ENCODE results near the gene SLC44A4. TPM values are rescaled to one million over a fixed set of nuclear protein-coding genes. Genes with fewer than 3 reads are reported as not detected.
A peak's percentile ranks its signal among the peaks of the same experiment; 100 is the strongest.

The SLC44A4 gene
- polyA plus RNA-seq, 1 experiment: 0.04 TPM

DNA sequence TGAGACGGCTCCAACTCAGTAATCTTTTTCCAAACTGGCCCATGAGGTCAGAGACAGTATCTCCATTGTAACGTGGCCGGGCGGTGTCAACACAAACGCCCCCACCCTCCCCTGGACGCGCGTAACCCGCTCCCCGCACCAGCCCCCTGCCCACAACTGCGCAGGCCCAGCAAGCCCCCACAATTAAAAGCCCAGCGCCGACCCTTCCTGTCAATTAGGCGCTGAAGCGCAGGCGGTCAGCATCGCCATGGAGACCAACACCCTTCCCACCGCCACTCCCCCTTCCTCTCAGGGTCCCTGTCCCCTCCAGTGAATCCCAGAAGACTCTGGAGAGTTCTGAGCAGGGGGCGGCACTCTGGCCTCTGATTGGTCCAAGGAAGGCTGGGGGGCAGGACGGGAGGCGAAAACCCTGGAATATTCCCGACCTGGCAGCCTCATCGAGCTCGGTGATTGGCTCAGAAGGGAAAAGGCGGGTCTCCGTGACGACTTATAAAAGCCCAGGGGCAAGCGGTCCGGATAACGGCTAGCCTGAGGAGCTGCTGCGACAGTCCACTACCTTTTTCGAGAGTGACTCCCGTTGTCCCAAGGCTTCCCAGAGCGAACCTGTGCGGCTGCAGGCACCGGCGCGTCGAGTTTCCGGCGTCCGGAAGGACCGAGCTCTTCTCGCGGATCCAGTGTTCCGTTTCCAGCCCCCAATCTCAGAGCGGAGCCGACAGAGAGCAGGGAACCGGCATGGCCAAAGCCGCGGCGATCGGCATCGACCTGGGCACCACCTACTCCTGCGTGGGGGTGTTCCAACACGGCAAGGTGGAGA lies 63.6 kb downstream of the SLC44A4 start, which contains the start of the genes HSPA1A and HSPA1L:
Gene HSPA1A, plus strand, starts transcription at position 519 of the 814 bp plus-strand sequence. Its CDS starts 214 bp downstream, at position 733.
Gene HSPA1L, minus strand, starts transcription at position 259 of the 814 bp plus-strand sequence. CDS start 3,311 bp downstream, outside the sequence.
- ChIA-PET CTCF (interaction anchor here (0.6 to 1.8 kb wide), 4 partner anchors 9 to 77 kb away, joined by 3 to 8 read pairs (median 5); partner anchors contain the start of gene LSM2), POLR2A (interaction anchor here (0.7 to 2.2 kb wide), 17 partner anchors 9 to 155 kb away, joined by 3 to 53 read pairs (median 3); partner anchors contain the start of genes C6orf47, CLIC1, DDAH2 and HSPA1B)
- peak within 1 kb of the TSS; percentile 92 for H3K27ac ChIP-seq (ENCODE audit: low read depth, low read length)
- TF ChIP-seq, protein P1, sequence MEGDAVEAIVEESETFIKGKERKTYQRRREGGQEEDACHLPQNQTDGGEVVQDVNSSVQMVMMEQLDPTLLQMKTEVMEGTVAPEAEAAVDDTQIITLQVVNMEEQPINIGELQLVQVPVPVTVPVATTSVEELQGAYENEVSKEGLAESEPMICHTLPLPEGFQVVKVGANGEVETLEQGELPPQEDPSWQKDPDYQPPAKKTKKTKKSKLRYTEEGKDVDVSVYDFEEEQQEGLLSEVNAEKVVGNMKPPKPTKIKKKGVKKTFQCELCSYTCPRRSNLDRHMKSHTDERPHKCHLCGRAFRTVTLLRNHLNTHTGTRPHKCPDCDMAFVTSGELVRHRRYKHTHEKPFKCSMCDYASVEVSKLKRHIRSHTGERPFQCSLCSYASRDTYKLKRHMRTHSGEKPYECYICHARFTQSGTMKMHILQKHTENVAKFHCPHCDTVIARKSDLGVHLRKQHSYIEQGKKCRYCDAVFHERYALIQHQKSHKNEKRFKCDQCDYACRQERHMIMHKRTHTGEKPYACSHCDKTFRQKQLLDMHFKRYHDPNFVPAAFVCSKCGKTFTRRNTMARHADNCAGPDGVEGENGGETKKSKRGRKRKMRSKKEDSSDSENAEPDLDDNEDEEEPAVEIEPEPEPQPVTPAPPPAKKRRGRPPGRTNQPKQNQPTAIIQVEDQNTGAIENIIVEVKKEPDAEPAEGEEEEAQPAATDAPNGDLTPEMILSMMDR (IDR thresholded peaks at IDR 0.05; ENCODE audit: low read depth, low read length): no peak
- DNase-seq (ENCODE audit: low read depth, low spot score): peak; percentile 85
- H3K9me3 ChIP-seq (ENCODE audit: control insufficient read depth, insufficient read depth, low read length): no peaks in the 10 kb centered on the region; the same call in 1 of the 2 replicates
- H3K27me3 ChIP-seq (ENCODE audit: control insufficient read depth, insufficient read depth, low read length): no peaks in the 10 kb centered on the region
- H3K4me3 ChIP-seq (ENCODE audit: low read depth, low read length): peak within 1 kb of the TSS; percentile 83

DNA sequence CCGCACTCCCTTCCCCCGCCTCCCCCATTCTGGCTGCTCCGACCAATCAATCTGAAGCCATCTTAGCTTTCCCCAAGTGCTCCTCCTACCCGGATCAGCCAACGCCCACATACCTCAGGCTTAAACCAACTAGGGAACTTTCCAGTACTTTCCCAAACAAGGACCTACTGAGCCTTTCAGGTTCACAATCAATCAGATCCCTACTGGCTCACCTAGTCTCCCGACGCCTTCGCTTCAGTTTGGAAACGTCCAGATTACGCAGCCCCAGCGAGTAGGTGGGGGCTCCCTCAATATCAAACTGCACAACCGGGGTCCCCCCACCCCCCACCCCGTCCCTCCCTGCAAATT lies 64.1 kb downstream of the SLC44A4 start:
- TF ChIP-seq, protein P1 (IDR thresholded peaks at IDR 0.05; ENCODE audit: low read depth, low read length): no peak
- DNase-seq (ENCODE audit: low read depth, low spot score): peak; percentile 93
- Histone ChIP-seq H3K27ac (ENCODE audit: low read depth, low read length) (peak overlapping the region; percentile 92), H3K27me3 (ENCODE audit: control insufficient read depth, insufficient read depth, low read length) (no peaks in the 10 kb centered on the region), H3K4me3 (ENCODE audit: low read depth, low read length) (peak overlapping the region; percentile 65), H3K9me3 (ENCODE audit: control insufficient read depth, insufficient read depth, low read length) (no peaks in the 10 kb centered on the region; the same call in 1 of the 2 replicates)
- CTCF ChIA-PET: interaction anchor here (0.5 to 1.8 kb wide), 4 partner anchors 15 to 77 kb away, joined by 3 to 8 read pairs (median 4); no protein-coding TSS in a partner anchor
- POLR2A ChIA-PET: interaction anchor here (0.7 to 2.2 kb wide), 18 partner anchors 8 to 278 kb away, joined by 3 to 53 read pairs (median 4); partner anchors contain the start of genes C6orf47, CLIC1, DDAH2 and HSPA1B

DNA sequence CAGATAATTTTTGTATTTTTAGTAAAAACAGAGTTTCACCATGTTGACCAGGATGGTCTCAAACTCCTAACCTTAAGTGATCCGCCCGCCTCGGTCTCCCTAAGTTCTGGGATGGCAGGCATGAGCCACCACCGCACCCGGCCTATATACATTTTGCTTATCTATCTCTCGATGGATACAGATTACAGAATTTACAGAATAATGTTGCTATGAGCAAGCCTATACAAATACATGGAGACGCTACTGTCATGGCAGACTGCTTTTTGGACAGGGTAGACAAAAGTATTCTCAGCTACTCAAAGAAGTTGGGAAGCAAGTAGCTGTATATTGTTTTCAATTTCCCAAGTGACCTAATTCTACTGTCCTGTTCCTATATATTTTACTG lies 65.3 kb downstream of the SLC44A4 start:
- Histone ChIP-seq H3K9me3 (ENCODE audit: control insufficient read depth, insufficient read depth, low read length) (no peaks in the 10 kb centered on the region), H3K4me3 (ENCODE audit: low read depth, low read length) (no peak overlapping the region), H3K27ac (ENCODE audit: low read depth, low read length) (no peak overlapping the region), H3K27me3 (ENCODE audit: control insufficient read depth, insufficient read depth, low read length) (no peaks in the 10 kb centered on the region)
- no peak for DNase-seq (ENCODE audit: low read depth, low spot score)
- POLR2A ChIA-PET: interaction anchor here (1.1 to 2.2 kb wide), 2 partner anchors 17 to 22 kb away, joined by 5 to 19 read pairs; partner anchors contain the start of gene VARS1
- TF ChIP-seq, protein P1 (IDR thresholded peaks at IDR 0.05; ENCODE audit: low read depth, low read length): no peak
- CTCF ChIA-PET: interaction anchor here (1.2 to 1.8 kb wide), 2 partner anchors 22 to 43 kb away, joined by 3 to 6 read pairs; no protein-coding TSS in a partner anchor

Small RNAs within 50 kb of the gene (small RNA-seq; reads per million reads assigned to genes)
- gene SNORD48 (ENCODE audit: insufficient read length, low read depth): 3,598 reads per million, percentile 98 among the genes with 10 or more reads in this experiment
- gene SNORD52 (ENCODE audit: insufficient read length, low read depth): not detected

Other genes starting within 250 kb of the SLC44A4 start
- 58.2 and 68.7 TPM in 2 replicates for gene BAG6, start 226.3 kb downstream of the SLC44A4 start, polyA plus RNA-seq (2011; rRNA removed)
- 2.8 and 3.9 TPM in 2 replicates for gene APOM, start 223.1 kb downstream of the SLC44A4 start, polyA plus RNA-seq (2011; rRNA removed)
- 10.2 and 11.6 TPM in 2 replicates for gene C6orf47, start 218.2 kb downstream of the SLC44A4 start, polyA plus RNA-seq (2011; rRNA removed)
- 12.7 and 13.5 TPM in 2 replicates for gene GPANK1, start 214.0 kb downstream of the SLC44A4 start, polyA plus RNA-seq (2011; rRNA removed)
- 80.1 and 96.0 TPM in 2 replicates for gene CSNK2B, start 212.9 kb downstream of the SLC44A4 start, polyA plus RNA-seq (2011; rRNA removed)
- gene LY6G5B, start 209.0 kb downstream of the SLC44A4 start, polyA plus RNA-seq (2011; rRNA removed): 5.5 and 7.0 TPM in 2 replicates
- gene LY6G5C, start 197.9 kb downstream of the SLC44A4 start, polyA plus RNA-seq (2011; rRNA removed): 2.0 and 2.7 TPM in 2 replicates
- gene ABHD16A, start 175.7 kb downstream of the SLC44A4 start, polyA plus RNA-seq (2011; rRNA removed): 34.0 and 36.3 TPM in 2 replicates
- not detected in 2 replicates for gene LY6G6F, start 172.1 kb downstream of the SLC44A4 start, polyA plus RNA-seq (2011; rRNA removed)
- gene LY6G6D, start 163.6 kb downstream of the SLC44A4 start, polyA plus RNA-seq (2011; rRNA removed): not detected in 2 replicates
- gene LY6G6C, start 157.3 kb downstream of the SLC44A4 start, polyA plus RNA-seq (2011; rRNA removed): not detected in 2 replicates
- gene MPIG6B, start 155.6 kb downstream of the SLC44A4 start, polyA plus RNA-seq (2011; rRNA removed): not detected in 2 replicates
- 44.4 and 59.1 TPM in 2 replicates for gene DDAH2, start 149.7 kb downstream of the SLC44A4 start, polyA plus RNA-seq (2011; rRNA removed)
- 466 and 531 TPM in 2 replicates for gene CLIC1, start 142.5 kb downstream of the SLC44A4 start, polyA plus RNA-seq (2011; rRNA removed)
- 6.4 and 7.2 TPM in 2 replicates for gene MSH5, start 139.0 kb downstream of the SLC44A4 start, polyA plus RNA-seq (2011; rRNA removed)
- gene SAPCD1, start 116.3 kb downstream of the SLC44A4 start, polyA plus RNA-seq (2011; rRNA removed): 0.24 and 0.88 TPM in 2 replicates
- gene VWA7, start 101.7 kb downstream of the SLC44A4 start, polyA plus RNA-seq (2011; rRNA removed): 0.10 and 0.32 TPM in 2 replicates
- gene VARS1, start 83.2 kb downstream of the SLC44A4 start, polyA plus RNA-seq (2011; rRNA removed): 16.0 and 23.9 TPM in 2 replicates
- gene LSM2, start 72.0 kb downstream of the SLC44A4 start, polyA plus RNA-seq (2011; rRNA removed): 34.2 and 38.3 TPM in 2 replicates
- 1.1 and 1.2 TPM in 2 replicates for gene HSPA1L, start 63.7 kb downstream of the SLC44A4 start, polyA plus RNA-seq (2011; rRNA removed)
- gene HSPA1A, start 63.5 kb downstream of the SLC44A4 start, polyA plus RNA-seq (2011; rRNA removed): 46.6 and 50.4 TPM in 2 replicates
- 31.9 TPM in 2 replicates for gene HSPA1B, start 51.3 kb downstream of the SLC44A4 start, polyA plus RNA-seq (2011; rRNA removed)
- 39.0 and 49.4 TPM in 2 replicates for gene NEU1, start 16.2 kb downstream of the SLC44A4 start, polyA plus RNA-seq (2011; rRNA removed)
- 23.8 and 28.5 TPM in 2 replicates for gene EHMT2, start 18.7 kb upstream of the SLC44A4 start, polyA plus RNA-seq (2011; rRNA removed)
- 2.4 and 4.3 TPM in 2 replicates for gene ZBTB12, start 23.1 kb upstream of the SLC44A4 start, polyA plus RNA-seq (2011; rRNA removed)
- gene C2, start 48.7 kb upstream of the SLC44A4 start, polyA plus RNA-seq (2011; rRNA removed): 1.5 and 1.9 TPM in 2 replicates
- 13.3 and 14.0 TPM in 2 replicates for gene CFB, start 67.1 kb upstream of the SLC44A4 start, polyA plus RNA-seq (2011; rRNA removed)
- 51.4 and 55.7 TPM in 2 replicates for gene NELFE, start 80.0 kb upstream of the SLC44A4 start, polyA plus RNA-seq (2011; rRNA removed)
- 26.0 and 30.4 TPM in 2 replicates for gene SKIC2, start 80.2 kb upstream of the SLC44A4 start, polyA plus RNA-seq (2011; rRNA removed)
- gene DXO, start 93.1 kb upstream of the SLC44A4 start, polyA plus RNA-seq (2011; rRNA removed): 11.4 and 14.9 TPM in 2 replicates
- 7.5 and 7.6 TPM in 2 replicates for gene C4A, start 103.1 kb upstream of the SLC44A4 start, polyA plus RNA-seq (2011; rRNA removed)
- gene C4B, start 135.8 kb upstream of the SLC44A4 start, polyA plus RNA-seq (2011; rRNA removed): 5.8 and 7.8 TPM in 2 replicates
- gene CYP21A2, start 159.4 kb upstream of the SLC44A4 start, polyA plus RNA-seq (2011; rRNA removed): 0.05 and 0.06 TPM in 2 replicates
- 0.25 and 0.35 TPM in 2 replicates for gene TNXB, start 230.3 kb upstream of the SLC44A4 start, polyA plus RNA-seq (2011; rRNA removed)
- 39.2 and 60.0 TPM in 2 replicates for gene ATF6B, start 249.2 kb upstream of the SLC44A4 start, polyA plus RNA-seq (2011; rRNA removed)